ENCODE results near the gene CHST1. TPM values are rescaled to one million over a fixed set of nuclear protein-coding genes. Genes with fewer than 3 reads are reported as not detected.

The CHST1 gene
- total and polyA plus RNA-seq, 10 of the 15 experiments (the other 5 are each of a cell fraction or from before 2014, with no cell fraction given) = not detected

- TF ChIP-seq CREB1 (IDR thresholded peaks at IDR 0.05; ENCODE audit: low read depth) (no peak), SIX5 (IDR thresholded peaks at IDR 0.05; ENCODE audit: low read depth, low read length, severe bottlenecking) (no peak), PRDM15 (CRISPR knock-in tag; IDR thresholded peaks at IDR 0.05) (no peak), CHD4 (IDR thresholded peaks at IDR 0.05) (no peak), SMARCA5 (IDR thresholded peaks at IDR 0.05) (no peak), ZNF207 (IDR thresholded peaks at IDR 0.05; ENCODE audit: borderline replicate concordance) (no peak), EED (IDR thresholded peaks at IDR 0.05; ENCODE audit: low read depth) (no peak), ZBTB33 (IDR thresholded peaks at IDR 0.05) (no peak), MXI1 (IDR thresholded peaks at IDR 0.05; ENCODE audit: low read depth, low read length) (no peak), CEBPB (IDR thresholded peaks at IDR 0.05; ENCODE audit: borderline replicate concordance in 1 of 2, low read depth in 2 of 2, low read length in 2 of 2) (no peak), MAX (IDR thresholded peaks at IDR 0.05; ENCODE audit: low read depth, low read length) (no peak)
Measured at GRCh38 chr11:45625611-45626010, 39.8 kb downstream of the CHST1 start (continued).
